Measurements from ENCODE around the gene CFTR.

- TF ChIP-seq SMARCA5 (IDR thresholded peaks at IDR 0.05) = no peak
- TF ChIP-seq RAD21 (CRISPR knock-in tag; conservative IDR thresholded peaks at IDR 0.05 in 1 of 2, IDR thresholded peaks at IDR 0.05 in 1 of 2) = no peak
- no peak for TF ChIP-seq EZH2 (IDR thresholded peaks at IDR 0.05; ENCODE audit: borderline replicate concordance, low read depth, low read length)
- TF ChIP-seq, protein P1, sequence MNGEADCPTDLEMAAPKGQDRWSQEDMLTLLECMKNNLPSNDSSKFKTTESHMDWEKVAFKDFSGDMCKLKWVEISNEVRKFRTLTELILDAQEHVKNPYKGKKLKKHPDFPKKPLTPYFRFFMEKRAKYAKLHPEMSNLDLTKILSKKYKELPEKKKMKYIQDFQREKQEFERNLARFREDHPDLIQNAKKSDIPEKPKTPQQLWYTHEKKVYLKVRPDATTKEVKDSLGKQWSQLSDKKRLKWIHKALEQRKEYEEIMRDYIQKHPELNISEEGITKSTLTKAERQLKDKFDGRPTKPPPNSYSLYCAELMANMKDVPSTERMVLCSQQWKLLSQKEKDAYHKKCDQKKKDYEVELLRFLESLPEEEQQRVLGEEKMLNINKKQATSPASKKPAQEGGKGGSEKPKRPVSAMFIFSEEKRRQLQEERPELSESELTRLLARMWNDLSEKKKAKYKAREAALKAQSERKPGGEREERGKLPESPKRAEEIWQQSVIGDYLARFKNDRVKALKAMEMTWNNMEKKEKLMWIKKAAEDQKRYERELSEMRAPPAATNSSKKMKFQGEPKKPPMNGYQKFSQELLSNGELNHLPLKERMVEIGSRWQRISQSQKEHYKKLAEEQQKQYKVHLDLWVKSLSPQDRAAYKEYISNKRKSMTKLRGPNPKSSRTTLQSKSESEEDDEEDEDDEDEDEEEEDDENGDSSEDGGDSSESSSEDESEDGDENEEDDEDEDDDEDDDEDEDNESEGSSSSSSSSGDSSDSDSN (IDR thresholded peaks at IDR 0.05; ENCODE audit: borderline replicate concordance in 1 of 2, low read depth in 2 of 2, low read length in 2 of 2) = no peak
- TF ChIP-seq ZNF24 (IDR thresholded peaks at IDR 0.05) = no peak
- no peak for TF ChIP-seq ZNF41 (CRISPR knock-in tag; conservative IDR thresholded peaks at IDR 0.05)
- TF ChIP-seq, protein P2, sequence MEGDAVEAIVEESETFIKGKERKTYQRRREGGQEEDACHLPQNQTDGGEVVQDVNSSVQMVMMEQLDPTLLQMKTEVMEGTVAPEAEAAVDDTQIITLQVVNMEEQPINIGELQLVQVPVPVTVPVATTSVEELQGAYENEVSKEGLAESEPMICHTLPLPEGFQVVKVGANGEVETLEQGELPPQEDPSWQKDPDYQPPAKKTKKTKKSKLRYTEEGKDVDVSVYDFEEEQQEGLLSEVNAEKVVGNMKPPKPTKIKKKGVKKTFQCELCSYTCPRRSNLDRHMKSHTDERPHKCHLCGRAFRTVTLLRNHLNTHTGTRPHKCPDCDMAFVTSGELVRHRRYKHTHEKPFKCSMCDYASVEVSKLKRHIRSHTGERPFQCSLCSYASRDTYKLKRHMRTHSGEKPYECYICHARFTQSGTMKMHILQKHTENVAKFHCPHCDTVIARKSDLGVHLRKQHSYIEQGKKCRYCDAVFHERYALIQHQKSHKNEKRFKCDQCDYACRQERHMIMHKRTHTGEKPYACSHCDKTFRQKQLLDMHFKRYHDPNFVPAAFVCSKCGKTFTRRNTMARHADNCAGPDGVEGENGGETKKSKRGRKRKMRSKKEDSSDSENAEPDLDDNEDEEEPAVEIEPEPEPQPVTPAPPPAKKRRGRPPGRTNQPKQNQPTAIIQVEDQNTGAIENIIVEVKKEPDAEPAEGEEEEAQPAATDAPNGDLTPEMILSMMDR (IDR thresholded peaks at IDR 0.05 in 2 of 3, conservative IDR thresholded peaks at IDR 0.05 in 1 of 3; ENCODE audit: insufficient read depth in 2 of 3, low read depth in 1 of 3, low read length in 3 of 3) = no peak
- TF ChIP-seq ZNF175 (CRISPR knock-in tag; IDR thresholded peaks at IDR 0.05; ENCODE audit: low read depth) = no peak
- no peak for TF ChIP-seq FOXK1 (CRISPR knock-in tag; IDR thresholded peaks at IDR 0.05; ENCODE audit: borderline replicate concordance)
These were observed 44.3 kb upstream of the CFTR start for GRCh38 chr7:117435475-117436043.
